IPS-NIHi11 (cell line): ENCODE measurements around the gene USP46.
A peak's percentile ranks its signal among the peaks of the same experiment; 100 is the strongest.

ENCODE experiments used
- DNase-seq: peaks from one replicate; pipeline ENCODE4 v3.0.0; 2012; ENCODE audit warnings: mixed read lengths, low spot score

The USP46 gene

DNA sequence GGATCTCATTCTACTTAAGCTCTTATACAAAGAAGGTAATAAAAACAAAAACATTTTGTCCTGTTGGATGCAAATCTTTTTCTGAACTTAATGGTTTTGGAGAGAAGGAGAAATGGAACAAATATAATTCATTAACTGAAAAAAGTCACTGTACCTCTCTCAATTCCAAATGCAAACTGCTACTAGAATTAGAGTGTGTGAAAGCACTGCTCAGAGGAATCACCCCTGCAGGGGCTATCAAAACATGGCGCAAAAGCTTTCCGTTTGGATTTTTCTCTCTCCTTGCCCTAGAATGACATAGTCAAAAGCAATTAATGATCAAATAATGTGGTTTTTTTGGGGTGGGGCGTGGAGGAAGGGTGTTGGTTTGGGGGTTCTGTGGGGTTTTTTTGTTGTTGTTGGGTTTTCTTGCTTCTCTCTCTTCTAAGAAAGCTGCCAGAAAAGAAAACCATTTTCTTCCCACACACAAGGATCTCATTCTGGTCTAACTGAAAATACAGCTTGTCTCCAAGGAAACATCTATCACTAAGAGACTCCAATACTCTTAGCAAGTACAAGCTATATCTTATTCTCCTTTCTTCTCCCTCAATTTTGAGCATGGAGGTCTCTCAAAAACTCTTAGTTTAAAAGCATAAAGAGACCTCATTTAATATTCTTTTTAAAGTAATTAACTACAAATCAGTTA, 41.6 kb downstream of the USP46 start:
- DNase-seq, result no peak

DNA sequence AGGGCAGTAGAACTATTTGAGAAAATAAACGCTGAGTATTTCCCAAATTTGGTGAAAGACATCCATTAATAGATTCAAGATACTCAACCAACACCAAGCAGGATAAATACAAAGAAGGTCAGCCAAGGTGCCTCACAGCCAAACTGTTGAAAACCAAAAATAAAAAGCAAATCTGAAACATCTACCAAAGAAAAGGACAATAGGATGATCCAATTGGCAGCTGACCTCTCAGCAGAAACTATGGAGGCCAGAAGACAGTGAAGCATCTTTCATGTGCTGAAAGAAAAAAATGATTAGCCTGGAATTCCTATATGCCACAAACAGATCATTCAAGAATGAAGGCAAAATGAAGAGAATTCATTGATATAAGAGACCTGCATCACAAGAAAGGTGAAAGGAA, 44.9 kb downstream of the USP46 start:
- no peak for DNase-seq

DNA sequence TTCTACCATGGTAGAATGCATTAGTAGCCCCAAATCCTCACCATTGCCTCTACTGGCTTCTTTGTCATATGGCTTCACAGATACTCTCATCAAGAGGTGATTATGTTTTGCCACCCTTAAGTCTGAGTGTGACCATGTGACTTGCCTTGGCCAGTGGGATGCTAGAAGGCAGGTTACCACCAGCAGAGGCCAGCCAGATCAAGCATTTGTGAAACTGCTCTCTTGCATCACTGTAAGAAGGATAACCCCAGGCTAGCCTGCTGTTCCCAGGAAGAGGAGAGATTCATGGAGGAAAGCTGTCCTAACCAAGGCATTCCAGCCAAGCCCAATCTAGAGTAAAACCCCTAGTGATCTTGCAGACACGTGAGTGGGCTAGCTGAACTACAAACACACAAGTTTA, 46.8 kb downstream of the USP46 start:
- DNase-seq, result no peak

DNA sequence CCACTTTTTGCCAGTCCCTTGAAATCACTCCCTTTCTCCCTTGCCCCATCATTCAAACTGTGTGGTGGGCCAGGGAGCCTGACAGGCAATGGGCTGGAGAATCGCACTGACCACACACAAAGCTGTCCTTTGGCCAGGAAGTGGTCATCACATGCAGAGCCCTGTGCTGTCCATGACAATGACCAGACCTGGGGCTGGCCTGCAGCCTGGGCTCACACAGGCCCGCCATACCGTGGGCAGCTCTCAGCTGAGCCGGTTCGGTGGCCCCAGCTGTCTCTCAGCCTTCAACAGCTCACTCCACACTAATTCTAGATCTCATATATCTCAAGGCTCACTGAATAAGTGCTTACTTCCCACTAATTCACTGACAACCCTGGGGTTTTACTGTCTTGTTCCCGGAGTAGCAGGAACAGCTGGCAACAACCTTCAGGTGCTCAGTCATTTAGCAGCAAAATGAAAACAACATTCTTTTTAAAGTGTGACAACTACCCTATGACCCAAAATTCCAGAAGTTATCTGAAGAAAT, 48.0 kb downstream of the USP46 start:
- DNase-seq, result no peak

DNA sequence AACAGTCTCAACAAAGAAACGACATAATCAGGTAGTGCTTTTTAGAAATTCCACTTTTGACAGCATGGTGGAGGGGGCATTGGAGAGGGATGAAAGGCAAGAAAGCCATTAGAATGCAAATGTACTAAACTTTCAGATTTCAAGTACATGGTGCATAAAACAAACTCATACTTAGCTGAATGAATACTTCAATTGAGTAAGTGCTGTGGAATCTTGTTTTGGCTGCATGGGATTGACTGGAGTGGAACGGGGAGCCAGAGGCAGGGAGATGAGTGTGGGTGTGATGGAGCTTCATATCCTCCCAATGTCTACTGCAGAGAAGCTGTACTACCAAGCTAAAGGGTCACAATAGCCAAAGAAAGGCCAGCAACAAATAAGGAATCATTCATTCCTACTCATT, 52.4 kb downstream of the USP46 start:
- DNase-seq, result no peak

DNA sequence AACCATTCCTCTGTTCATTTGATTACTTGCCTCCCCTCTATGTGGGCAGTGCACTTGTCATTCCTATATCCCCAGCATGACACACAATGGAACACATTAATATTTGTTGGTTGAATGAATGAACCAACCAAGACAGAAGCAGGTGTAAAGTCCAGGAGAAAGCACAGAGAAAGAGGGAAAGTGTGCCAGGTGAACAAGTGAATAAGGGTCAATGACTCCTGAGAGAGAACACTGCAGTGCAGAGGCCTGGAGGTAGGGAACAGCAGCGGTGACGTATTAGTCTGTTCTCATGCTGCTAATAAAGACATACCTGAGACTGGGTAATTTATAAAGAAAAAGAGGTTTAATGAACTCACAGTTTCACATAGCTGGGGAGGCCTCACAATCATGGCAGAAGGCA, 53.1 kb downstream of the USP46 start:
- no peak for DNase-seq

DNA sequence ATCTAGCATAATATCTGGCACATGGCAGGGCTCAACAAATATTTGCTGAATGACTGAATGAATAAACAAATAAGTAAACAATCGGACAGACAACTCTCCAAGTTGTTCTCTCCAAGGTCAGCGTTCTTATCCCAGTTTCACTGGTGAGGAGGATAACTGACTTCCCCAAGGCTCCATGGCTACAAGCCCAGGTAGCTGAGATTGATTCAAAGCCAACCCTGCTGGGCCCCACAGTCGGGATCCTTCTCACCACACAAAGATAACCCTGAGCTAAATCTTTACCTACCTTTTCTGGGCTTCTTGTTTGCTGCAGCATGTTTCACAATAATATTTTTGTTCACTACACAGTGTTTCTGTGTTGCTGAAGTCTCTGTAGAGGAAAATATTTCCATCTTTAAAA, 54.9 kb downstream of the USP46 start:
- DNase-seq, result no peak

DNA sequence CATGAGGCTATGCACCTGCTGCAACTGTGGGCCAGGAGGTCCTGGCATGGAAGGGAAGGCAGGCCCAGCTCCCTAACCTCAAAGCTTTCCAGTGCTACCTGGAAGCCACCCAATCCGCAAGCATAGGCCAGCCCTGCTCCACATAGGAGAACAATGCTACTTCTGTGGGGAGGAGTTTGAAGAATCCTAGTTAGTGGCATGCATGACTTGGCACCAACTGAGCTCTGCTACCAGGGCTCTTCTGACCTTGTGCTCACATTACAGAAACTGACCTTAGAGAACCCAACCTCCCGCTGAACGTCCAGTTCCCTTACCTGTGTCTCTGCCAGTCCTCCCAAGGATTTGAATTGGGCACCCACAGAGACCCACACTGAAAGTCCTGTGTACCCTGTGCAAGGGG, 58.8 kb downstream of the USP46 start:
- DNase-seq, result peak; percentile 59

DNA sequence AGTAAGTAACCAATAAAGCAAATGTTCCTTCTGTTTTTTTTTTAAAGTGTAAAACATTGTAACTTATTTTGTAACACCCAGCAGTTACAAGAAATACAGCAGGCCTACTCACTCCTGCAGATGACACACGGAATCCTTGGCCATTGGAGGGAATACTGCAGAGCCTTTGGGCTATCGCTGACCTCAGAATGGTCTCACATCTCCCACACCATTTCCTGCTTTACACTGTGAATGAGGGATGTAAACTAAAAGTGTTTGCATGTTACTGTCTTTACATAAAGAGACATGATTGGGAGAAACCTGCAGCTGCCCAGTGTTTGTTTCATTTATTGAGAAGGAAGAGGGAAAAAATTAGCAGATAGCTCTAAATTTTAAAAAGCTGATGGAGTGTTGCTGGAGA, 64.1 kb downstream of the USP46 start:
- DNase-seq, result no peak

DNA sequence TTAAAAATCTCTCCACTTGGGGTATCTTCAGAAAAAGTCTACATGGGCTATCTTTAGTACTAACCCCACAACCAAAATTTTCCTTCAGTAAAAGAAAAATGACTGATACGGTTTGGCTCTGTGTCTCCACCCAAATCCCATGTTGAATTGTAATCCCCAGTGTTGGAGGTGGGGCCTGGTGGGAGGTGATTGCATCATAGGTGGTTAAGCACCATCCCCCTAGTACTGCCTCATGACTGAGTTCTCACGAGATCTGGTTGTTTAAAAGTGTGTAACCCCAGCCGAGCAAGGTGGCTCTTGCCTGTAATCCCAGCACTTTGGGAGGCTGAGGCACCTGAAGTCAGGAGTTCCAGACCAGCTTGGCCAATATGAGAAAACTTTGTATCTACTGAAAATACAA, 66.8 kb downstream of the USP46 start:
- DNase-seq, result no peak

DNA sequence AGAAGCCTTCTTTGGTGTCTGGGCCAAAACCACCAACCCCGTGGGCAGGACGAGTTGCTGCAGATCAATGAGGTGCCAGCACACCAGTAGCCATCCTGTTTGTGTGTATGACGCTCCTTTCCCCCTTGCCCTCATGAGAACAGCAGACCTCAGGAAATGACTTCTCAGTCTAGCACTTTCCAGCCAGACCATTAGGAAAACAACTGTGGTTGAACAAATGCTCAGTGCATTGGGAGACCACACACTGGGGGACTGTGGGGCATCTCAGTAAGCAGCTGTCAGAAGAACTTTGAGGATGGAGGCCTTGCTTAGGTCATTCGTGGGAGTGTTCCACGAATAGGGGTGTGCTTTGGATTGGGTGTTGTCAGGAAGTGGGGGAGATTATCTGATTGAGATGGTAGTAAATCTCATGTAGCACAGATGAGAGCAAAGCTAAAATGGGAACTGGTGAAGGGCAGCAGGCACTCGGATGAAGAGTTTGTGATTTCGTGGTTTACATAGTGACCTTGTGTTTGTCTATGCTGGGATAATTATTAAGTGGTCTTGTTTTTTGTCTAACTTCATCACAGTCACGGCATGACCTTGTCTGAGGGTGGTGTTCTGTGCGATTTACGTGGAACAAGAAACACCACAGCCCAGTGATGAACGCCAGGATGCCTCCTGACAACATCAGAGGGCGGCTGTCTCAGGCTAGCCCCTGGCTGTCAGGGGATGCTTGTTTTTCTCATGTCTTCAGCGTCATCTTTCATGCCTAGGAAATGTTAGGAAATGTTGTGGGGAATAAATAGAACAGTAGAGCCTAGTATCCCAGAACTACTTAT, 70.1 kb downstream of the USP46 start:
- DNase-seq, result no peak

DNA sequence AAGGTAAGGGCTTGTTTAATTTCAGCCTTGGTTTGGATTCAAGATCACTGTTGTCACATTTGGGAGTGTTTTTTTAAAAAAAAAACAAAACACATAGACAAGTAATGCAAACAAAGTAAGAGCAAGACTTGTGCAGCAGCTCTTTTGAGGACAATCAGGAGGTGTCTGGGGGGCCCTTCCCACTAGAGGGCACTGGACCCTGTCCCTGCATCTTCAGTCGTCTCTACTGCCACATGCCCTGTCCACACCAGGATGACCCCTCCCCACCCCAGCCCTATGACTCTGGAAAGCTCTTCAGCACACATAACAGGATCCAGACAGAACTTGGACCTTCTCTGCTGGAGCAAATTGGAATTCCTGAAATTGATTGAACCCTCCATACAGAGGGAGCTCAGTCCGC, 71.0 kb downstream of the USP46 start:
- peak; percentile 69 for DNase-seq

DNA sequence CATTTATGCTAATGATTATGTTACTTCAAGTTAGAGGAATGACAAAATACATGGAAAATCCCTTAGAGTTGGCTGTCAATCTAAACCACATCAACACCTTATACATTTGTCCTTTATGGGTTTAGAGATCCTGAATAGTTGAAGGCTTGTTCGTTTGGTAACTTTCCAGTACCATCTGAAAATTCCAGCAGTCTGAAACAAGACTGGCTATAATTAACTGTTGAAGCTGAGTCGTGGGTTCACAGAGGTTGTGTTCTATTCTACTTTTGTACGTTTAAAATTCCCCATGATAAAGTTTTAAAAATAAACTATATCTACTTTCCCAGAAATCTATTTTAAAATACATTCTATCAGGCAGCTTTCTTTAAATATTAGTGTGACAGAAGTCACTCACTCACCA, 73.0 kb downstream of the USP46 start:
- no peak for DNase-seq

DNA sequence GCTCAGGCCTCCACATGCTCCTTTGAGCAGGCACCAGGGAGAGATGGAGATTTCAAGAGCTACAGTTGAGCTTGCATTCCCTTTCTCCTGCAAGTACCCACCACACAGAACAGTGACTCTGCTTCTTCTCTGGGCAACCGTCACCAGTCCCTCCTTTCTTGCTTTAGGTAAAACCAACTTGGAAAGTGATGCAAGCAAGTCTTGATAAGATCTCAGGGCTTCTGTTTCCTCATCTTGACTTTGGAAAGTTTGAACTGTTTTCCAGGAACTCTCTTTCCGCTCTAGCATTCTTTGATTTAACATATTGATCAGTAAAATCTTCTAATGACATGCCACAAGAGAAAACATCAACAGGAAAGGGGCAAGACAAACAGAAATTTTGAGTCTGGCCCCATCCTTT, 73.7 kb downstream of the USP46 start:
- DNase-seq, result no peak

DNA sequence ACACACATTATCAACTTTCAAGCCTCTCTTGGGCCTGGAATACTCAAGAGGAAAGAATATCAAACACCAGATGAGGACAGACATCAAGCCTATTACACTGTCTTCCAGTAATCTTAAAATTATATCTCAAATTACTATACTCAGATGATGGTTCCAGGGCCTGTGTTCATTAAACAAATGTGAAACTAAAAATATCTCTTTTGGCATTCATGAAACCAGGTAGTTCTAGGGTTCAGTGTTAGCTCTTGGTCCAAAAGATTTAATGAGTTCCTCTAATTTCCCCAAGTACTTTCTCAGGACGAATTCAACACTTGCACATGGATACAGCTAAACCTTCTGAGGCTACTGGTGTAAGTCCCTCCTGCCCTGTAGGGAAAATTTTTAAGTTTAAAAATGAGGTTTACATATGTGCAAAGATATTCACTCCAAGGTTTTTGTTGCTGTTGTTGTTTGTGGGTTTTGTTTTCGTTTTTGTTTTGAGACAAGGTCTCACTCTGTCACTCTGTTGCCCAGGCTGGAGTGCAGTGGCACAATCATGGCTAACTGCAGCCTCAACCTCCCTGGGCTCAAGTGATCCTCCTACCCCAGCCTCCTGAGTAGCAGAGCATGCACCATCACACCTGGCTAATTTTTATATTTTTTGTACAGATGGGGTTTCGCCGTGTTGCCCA, 79.4 kb downstream of the USP46 start:
- DNase-seq, result no peak

DNA sequence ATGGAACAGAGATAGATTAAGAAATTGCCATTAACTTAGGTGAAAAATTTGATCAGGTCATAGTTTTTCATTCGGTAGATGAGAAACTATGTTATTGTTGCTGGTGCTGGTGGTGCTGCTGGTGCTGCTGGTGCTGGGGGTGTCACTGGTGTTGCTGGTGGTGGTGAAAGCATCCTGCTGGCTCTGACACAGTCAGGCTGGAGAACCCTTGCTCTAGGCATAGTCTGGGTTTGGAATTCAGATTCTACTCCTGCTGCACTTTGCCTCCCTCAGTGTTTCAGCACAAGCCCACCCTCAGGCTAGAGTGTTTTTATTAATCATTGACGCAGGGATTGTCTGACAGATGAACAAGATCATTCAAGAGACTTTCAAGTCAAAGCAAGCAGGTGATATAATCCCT, 80.2 kb downstream of the USP46 start:
- DNase-seq, result no peak

DNA sequence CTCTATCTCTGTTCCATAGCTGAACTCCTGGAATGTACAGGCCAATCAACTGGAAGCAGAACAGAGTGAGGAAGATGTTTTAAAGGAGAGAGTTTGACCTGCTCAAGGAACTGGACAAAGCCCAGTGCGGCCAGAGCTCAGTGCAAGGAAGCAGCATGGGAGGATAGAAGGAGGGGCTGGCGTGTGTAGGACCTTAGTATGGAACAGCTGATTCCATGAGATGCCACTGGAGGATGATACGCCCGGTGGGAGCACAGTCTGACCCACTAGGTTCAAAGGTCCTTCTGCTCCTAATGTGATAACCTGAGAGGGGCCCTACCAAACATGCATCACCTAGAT, 81.5 kb downstream of the USP46 start:
- no peak for DNase-seq

DNA sequence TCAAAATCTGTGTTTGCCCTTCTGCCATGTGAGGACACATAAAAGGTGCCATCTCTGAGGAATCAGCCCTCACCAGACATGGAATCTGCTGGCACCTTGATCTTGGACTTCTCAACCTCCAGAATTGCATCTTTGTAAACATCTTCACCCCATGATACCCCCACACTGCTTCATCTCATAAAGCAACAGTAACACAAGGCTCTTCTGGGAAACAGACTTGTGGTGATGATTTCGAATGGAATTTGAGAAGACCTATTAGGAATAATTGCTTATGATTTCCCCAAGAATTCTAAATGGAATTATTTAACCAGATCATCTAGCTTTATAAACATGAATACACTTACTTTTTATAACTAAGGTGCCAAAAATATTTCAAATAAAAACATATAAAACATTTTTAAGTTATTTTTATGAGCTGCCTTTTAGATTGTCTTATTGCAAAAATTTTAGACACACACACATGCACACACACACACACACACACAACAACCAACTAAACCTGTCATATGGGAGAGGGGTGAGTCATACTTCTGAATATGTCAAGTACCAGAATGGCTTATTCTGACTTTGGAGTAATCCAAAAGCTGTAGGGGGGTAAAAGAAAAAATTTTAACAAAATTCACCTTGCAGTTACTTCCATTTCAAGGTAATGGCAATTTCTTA, 82.0 kb downstream of the USP46 start:
- DNase-seq, result no peak

DNA sequence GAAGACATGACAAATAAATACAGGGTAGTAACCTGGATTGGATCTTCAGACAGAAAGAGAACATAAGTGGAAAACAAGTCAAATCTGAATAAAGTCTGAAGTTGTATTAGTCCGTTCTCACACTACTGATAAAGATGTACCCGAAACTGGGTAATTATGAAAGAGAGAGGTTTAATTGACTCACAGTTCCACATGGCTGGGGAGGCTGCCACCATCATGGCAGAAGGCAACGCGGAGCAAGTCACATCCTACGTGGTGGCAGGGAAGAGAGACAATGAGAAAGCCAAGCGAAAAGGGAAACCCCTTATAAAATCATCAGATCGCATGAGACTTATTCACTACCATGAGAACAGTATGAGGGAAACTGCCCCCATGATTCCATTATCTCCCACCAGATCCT, 82.8 kb downstream of the USP46 start:
- DNase-seq, result no peak

DNA sequence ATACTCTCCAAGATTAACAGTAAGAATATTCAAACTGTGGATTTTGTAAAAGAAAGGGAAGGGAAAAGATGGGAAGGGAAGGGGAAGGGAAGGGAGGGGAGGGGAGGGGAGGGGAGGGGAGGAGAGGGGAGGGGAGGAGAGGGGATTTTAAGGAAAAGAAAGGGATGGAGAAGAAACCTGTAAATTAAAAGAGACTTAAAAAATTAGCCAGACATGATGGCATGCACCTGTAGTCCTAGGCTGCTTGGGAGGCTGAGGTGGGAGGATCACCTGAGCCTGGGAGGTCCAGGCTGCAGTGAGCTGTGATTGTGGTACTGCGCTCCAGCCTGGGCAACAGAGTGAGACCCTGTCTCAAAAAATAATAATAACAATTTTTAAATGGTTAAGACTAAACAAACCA, 83.7 kb downstream of the USP46 start:
- DNase-seq, result no peak

DNA sequence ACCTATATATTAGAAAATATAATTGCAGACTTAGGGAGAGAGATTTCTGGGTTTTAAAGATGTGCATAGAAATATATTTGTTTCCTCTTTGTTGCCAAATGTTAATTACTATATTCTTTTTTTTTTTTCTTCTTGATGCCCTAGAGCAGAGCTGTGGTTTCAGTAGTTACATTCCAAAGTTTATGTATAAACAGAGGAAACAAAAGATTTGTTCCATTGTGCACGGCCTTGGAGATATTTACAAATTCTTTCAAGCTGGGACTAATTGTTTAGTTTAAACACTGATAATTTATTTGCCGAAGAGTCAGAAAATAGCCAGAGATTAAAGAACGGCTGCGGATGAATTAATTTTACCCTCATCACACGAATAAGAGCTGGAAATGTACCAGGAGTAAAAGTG, 85.1 kb downstream of the USP46 start:
- no peak for DNase-seq

DNA sequence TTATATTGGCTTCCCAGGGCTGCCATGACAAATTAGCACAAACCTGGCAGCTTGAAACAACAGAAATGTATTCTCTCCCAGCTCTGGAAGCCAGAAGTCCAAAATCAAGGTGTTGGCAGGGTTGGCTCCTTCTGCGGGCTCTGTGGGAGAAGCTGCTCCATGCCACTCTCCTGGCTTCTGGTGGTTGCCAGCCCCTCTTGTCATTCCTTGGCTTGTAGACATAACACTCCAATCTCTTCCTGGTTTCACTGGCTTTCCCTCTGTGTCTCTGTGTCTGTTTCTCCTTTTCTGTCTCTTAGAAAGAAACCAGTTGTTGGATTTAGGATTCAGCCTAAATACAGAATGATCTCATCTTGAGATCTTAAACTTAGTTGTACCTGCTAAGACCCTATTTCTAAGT, 85.5 kb downstream of the USP46 start:
- no peak for DNase-seq
